Mucosa of descending colon (tissue), 3 donors: Measurements from ENCODE around the gene TSHZ3. TPM values are rescaled to one million over a fixed set of nuclear protein-coding genes. Genes with fewer than 3 reads are reported as not detected.
A peak's percentile ranks its signal among the peaks of the same experiment; 100 is the strongest.

ENCODE experiments used
- ATAC-seq: fragments of 200-7000 bp; cut with Tn5 transposase; one replicate; pipeline ENCODE4 v1.9.1; 2020; ENCODE audit warnings: mild to moderate bottlenecking, moderate library complexity
- DNase-seq, 3 donors: peaks; one replicate each; pipeline ENCODE4 v3.0.0-alpha.2; 2020
- H3K36me3 ChIP-seq: fragments of 200-600 bp; one replicate; pipeline ENCODE4 v1.8.0; 2021; ENCODE audit warnings: low read depth, mild to moderate bottlenecking
- H3K4me1 ChIP-seq: fragments of 200-600 bp; one replicate; pipeline ENCODE4 v1.8.0; 2021; ENCODE audit warnings: low read depth, mild to moderate bottlenecking
- H3K4me3 ChIP-seq: fragments of 200-600 bp; one replicate; pipeline ENCODE4 v1.8.0; 2021; ENCODE audit warnings: mild to moderate bottlenecking
- H3K9me3 ChIP-seq: fragments of 200-600 bp; one replicate; pipeline ENCODE4 v1.8.0; 2021; ENCODE audit warnings: mild to moderate bottlenecking
- CTCF ChIP-seq: fragments of 200-600 bp; IDR thresholded peaks from one replicate; pipeline ENCODE4 v1.8.0; 2022; ENCODE audit warnings: antibody characterized with exemption, mild to moderate bottlenecking
- intact Hi-C, 2 donors: fragments of 100-400 bp; cut with DNase I in 1 of 2; cut with micrococcal nuclease in 1 of 2; formaldehyde crosslinking; loops; one replicate each; pipeline versions ENCODE4 v1.11.0 to v1.11.1; 2022; cut with DNase I, micrococcal nuclease
- total RNA-seq, 3 donors: library from RNA; stranded (reverse); fragmentation: NEBNext Ultra II Directional in 2 of 3; extraction: Animal tissue kit (Norgen Biotek cat#: 25700) in 2 of 3; gene quantifications; one replicate each; pipeline versions ENCODE4 v1.2.1 to v1.2.4, GENCODE V29; 2021 to 2023
- donor health status: DM: no; HTN: no; CAD: no; lungs with moderate emphysema.
- donor health status: DM: no; HTN: no; CAD: no.
- donor health status: DM: no; HTN: yes; CAD: no.

TSHZ3 gene
- total RNA-seq, 3 donors from 2014 or later: 1.6 to 32.1 (median 5.2) TPM

- Histone ChIP-seq H3K4me3 (no peak overlapping the region), H3K4me1 (no peaks in the 10 kb centered on the region), H3K36me3 (no peaks in the 10 kb centered on the region), H3K9me3 (no peaks in the 10 kb centered on the region)
- no peak for ATAC-seq
- no peak for DNase-seq
- intact Hi-C loops: no loop called here
- no peak for TF ChIP-seq CTCF
Measured at GRCh38 chr19:31280287-31281006, 68.8 kb downstream of the TSHZ3 start.

- H3K4me1 ChIP-seq: no peaks in the 10 kb centered on the region
- H3K4me3 ChIP-seq: no peak overlapping the region
- ATAC-seq (no peak), DNase-seq (no peak)
- no peaks in the 10 kb centered on the region for H3K36me3 ChIP-seq
- TF ChIP-seq CTCF: no peak
- no peaks in the 10 kb centered on the region for H3K9me3 ChIP-seq
- intact Hi-C loops: no loop called here
Measured at GRCh38 chr19:31279436-31279765, 69.8 kb downstream of the TSHZ3 start.

- DNase-seq: peak in 1 of 3 donors; percentile 21
- TF ChIP-seq CTCF: no peak
- Histone ChIP-seq H3K4me1 (no peaks in the 10 kb centered on the region), H3K9me3 (no peaks in the 10 kb centered on the region), H3K36me3 (no peaks in the 10 kb centered on the region), H3K4me3 (no peak overlapping the region)
- ATAC-seq: no peak
- intact Hi-C loops: no loop called here
Measured at GRCh38 chr19:31278555-31279435, 70.4 kb downstream of the TSHZ3 start.

- intact Hi-C loops: no loop called here
- no peak for TF ChIP-seq CTCF
- Histone ChIP-seq H3K4me3 (no peak overlapping the region), H3K4me1 (no peaks in the 10 kb centered on the region), H3K9me3 (no peaks in the 10 kb centered on the region), H3K36me3 (no peaks in the 10 kb centered on the region)
- ATAC-seq (no peak), DNase-seq (no peak)
Measured at GRCh38 chr19:31277516-31277915, 71.7 kb downstream of the TSHZ3 start.

GRCh38 chr19:31276831-31277230 is 72.4 kb downstream of the TSHZ3 start:
- intact Hi-C loops: no loop called here
- Histone ChIP-seq H3K9me3 (no peaks in the 10 kb centered on the region), H3K4me3 (no peak overlapping the region), H3K36me3 (no peaks in the 10 kb centered on the region), H3K4me1 (no peaks in the 10 kb centered on the region)
- ATAC-seq: no peak
- TF ChIP-seq CTCF: no peak
- DNase-seq: no peak
